Hepatocyte (in vitro differentiated cells): ENCODE measurements around the gene SUGCT. TPM values are rescaled to one million over a fixed set of nuclear protein-coding genes. Genes with fewer than 3 reads are reported as not detected.

Experiments
- DNase-seq: peaks from one replicate; pipeline ENCODE4 v3.0.0-alpha.2; 2016; ENCODE audit warnings: low spot score
- H2AFZ ChIP-seq: fragments of 200-600 bp; sonication (generic); 2 replicates; pipeline ENCODE4 v1.6.0; 2016; ENCODE audit warnings: antibody characterized with exemption, mild to moderate bottlenecking
- H3K27ac ChIP-seq: fragments of 200-600 bp; sonication (generic); 2 replicates; pipeline ENCODE4 v1.5.1; 2016; ENCODE audit warnings: mild to moderate bottlenecking
- H3K27me3 ChIP-seq: fragments of 200-600 bp; sonication (generic); 2 replicates; pipeline ENCODE4 v1.6.1; 2016
- H3K36me3 ChIP-seq: fragments of 200-600 bp; sonication (generic); replicated peaks from 2 replicates; pipeline ENCODE4 v1.5.1; 2016; ENCODE audit warnings: low read depth; ENCODE audit not compliant: insufficient read depth
- H3K4me1 ChIP-seq: fragments of 200-600 bp; sonication (generic); 2 replicates; pipeline ENCODE4 v1.5.1; 2016; ENCODE audit warnings: mild to moderate bottlenecking, moderate library complexity; ENCODE audit not compliant: insufficient read depth
- H3K4me2 ChIP-seq: fragments of 200-600 bp; sonication (generic); 2 replicates; pipeline ENCODE4 v1.6.0; 2016
- H3K4me3 ChIP-seq: fragments of 200-600 bp; sonication (generic); 2 replicates; pipeline ENCODE4 v1.5.1; 2016; ENCODE audit warnings: mild to moderate bottlenecking
- H3K79me2 ChIP-seq: fragments of 200-600 bp; sonication (generic); 2 replicates; pipeline ENCODE4 v1.6.0; 2017; ENCODE audit warnings: mild to moderate bottlenecking
- H3K9me2 ChIP-seq: fragments of 200-600 bp; sonication (generic); replicated peaks from 2 replicates; pipeline ENCODE4 v1.6.0; 2017; ENCODE audit warnings: mild to moderate bottlenecking; ENCODE audit not compliant: insufficient read depth
- H3K9me3 ChIP-seq: fragments of 200-600 bp; sonication (generic); 2 replicates; pipeline ENCODE4 v1.5.1; 2016; ENCODE audit warnings: low read depth, mild to moderate bottlenecking
- H4K20me1 ChIP-seq: fragments of 200-600 bp; sonication (generic); 2 replicates; pipeline ENCODE4 v1.6.0; 2016; ENCODE audit warnings: mild to moderate bottlenecking; ENCODE audit not compliant: insufficient read depth, poor library complexity, severe bottlenecking
- EZH2 ChIP-seq: fragments of 200-600 bp; sonication (generic); IDR thresholded peaks from 2 replicates; pipeline ENCODE4 v1.6.1; 2016; ENCODE audit warnings: antibody characterized with exemption, mild to moderate bottlenecking, borderline replicate concordance
- EZH2phosphoT487 ChIP-seq: fragments of 200-600 bp; sonication (generic); IDR thresholded peaks from one replicate; pipeline ENCODE4 v1.6.1; 2018; ENCODE audit warnings: antibody characterized with exemption, mild to moderate bottlenecking, low read depth, moderate library complexity; ENCODE audit not compliant: unreplicated experiment, severe bottlenecking
- WGBS: methylation state at CpG from one replicate; pipeline ENCODE4 v1.1.6; 2016; ENCODE audit warnings: low lambda C conversion rate; ENCODE audit errors: missing lambda C conversion rate; 5-methylcytosine and 5-hydroxymethylcytosine counted together
- polyA plus RNA-seq: library from polyadenylated mRNA; unstranded; fragments of >200 nt; fragmentation: Nextera tagmentation; extraction: Ambion mirVana; gene quantifications from 2 replicates; pipeline ENCODE4 v1.2.1, GENCODE V29; 2016
- total RNA-seq: library from RNA; depleted of rRNA; stranded (reverse); fragments of >200 nt; gene quantifications from 2 replicates; pipeline ENCODE4 v1.2.3, GENCODE V29; 2014
- TF ChIP-seq, protein P1 (sequence below): fragments of 200-600 bp; sonication (generic); IDR thresholded peaks from 2 replicates; pipeline ENCODE4 v1.5.1; 2016; ENCODE audit warnings: antibody characterized with exemption, mild to moderate bottlenecking; ENCODE audit not compliant: poor library complexity

Gene SUGCT
- total and polyA plus RNA-seq, 2 experiments from 2014 or later = 5.1 to 12.0 TPM

DNA sequence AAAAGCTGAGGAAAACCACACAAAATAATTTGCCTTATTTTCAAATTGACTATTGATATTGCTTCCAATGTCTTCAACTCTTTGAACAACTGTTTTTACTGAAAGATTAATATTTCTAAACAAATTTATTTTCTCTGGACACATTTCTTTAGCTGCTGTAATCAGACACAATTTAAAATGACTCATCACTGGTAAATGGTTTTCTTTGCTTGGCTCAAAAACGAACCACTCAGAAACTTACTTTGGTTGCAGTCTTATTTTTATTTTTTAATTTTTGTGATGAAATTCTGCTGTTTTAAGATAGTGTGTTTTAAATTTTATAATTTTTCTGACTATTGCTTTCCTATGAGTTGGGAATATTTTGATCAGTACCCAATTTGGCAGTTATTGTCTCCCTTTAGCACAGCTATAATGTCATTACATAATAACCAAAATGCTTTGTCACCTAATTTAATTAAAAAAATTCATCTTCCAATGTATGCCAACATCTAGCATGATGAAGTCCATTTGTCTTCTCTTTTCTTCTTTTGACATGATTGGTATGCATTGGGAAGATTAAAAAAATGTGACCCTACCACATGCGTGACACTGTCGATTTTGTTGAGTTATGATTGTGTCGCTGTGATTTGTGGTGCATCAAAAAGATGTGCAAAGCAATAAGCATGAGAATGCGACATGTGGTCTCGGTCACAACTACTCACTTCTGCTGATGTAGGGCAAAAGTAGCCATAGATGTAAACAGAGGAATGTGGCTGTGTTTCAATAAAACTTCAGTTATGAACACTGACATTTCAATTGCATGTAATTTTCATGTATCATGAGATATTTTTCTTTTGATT lies 222.3 kb downstream of the SUGCT start:
- no peaks in the 10 kb centered on the region for H4K20me1 ChIP-seq
- no peaks in the 10 kb centered on the region for H3K4me1 ChIP-seq
- H3K9me2 ChIP-seq = no peaks in the 10 kb centered on the region
- no peaks in the 10 kb centered on the region for H3K9me3 ChIP-seq
- no peak overlapping the region for H2AFZ ChIP-seq
- DNase-seq = no peak
- H3K36me3 ChIP-seq = no peaks in the 10 kb centered on the region
- no peaks in the 10 kb centered on the region for H3K27me3 ChIP-seq
- no peaks in the 10 kb centered on the region for H3K79me2 ChIP-seq
- no peak overlapping the region for H3K4me3 ChIP-seq
- no peak for TF ChIP-seq EZH2phosphoT487
- TF ChIP-seq, protein P1, sequence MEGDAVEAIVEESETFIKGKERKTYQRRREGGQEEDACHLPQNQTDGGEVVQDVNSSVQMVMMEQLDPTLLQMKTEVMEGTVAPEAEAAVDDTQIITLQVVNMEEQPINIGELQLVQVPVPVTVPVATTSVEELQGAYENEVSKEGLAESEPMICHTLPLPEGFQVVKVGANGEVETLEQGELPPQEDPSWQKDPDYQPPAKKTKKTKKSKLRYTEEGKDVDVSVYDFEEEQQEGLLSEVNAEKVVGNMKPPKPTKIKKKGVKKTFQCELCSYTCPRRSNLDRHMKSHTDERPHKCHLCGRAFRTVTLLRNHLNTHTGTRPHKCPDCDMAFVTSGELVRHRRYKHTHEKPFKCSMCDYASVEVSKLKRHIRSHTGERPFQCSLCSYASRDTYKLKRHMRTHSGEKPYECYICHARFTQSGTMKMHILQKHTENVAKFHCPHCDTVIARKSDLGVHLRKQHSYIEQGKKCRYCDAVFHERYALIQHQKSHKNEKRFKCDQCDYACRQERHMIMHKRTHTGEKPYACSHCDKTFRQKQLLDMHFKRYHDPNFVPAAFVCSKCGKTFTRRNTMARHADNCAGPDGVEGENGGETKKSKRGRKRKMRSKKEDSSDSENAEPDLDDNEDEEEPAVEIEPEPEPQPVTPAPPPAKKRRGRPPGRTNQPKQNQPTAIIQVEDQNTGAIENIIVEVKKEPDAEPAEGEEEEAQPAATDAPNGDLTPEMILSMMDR = no peak
- no peak for TF ChIP-seq EZH2
- no peak overlapping the region for H3K27ac ChIP-seq
- 91% methylated on average over 6 of the region's 6 CpGs for WGBS
- H3K4me2 ChIP-seq = no peak overlapping the region

GRCh38 chr7:40369641-40370277 lies 235.0 kb downstream of the SUGCT start:
- Histone ChIP-seq H2AFZ (no peak overlapping the region), H3K9me3 (no peaks in the 10 kb centered on the region), H3K4me1 (no peaks in the 10 kb centered on the region), H3K9me2 (no peaks in the 10 kb centered on the region), H4K20me1 (no peaks in the 10 kb centered on the region), H3K4me2 (no peak overlapping the region), H3K27me3 (no peaks in the 10 kb centered on the region), H3K27ac (no peak overlapping the region), H3K36me3 (no peaks in the 10 kb centered on the region), H3K4me3 (no peak overlapping the region), H3K79me2 (no peaks in the 10 kb centered on the region)
- no peak for DNase-seq
- WGBS = 88% methylated on average over 5 of the region's 5 CpGs
- TF ChIP-seq EZH2phosphoT487 (no peak), EZH2 (no peak)
- TF ChIP-seq, protein P1 = no peak

DNA sequence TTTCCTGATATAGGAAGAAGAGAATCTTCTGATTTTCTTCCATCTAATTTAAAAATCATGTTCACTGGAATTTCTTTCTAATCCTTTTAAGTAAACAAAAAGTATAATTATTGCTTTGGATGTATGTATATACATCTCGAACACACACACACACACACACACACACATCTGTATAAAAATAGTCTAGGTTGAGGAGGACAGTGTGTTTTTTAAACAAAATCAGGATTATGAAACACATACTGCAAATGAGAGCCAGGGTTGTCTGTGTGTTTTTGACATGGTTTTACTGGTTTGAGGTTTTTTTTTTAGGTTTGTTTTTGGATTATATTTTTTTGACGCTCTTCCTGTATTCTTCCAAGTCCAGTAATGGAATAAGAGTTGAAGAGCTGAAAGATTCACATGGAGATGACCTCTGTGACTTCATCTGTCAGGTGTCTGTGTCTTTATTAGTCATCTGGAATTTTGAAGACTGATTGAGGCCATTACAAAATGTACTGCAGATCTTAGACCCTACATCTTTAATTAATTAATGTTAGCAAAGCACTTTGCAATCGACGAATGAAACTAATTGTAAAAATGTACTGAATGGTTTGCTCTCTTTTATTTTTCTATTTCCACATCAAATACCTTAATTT lies 237.1 kb downstream of the SUGCT start:
- 69% methylated on average over 4 of the region's 4 CpGs for WGBS
- H3K9me3 ChIP-seq = no peaks in the 10 kb centered on the region
- TF ChIP-seq EZH2 (no peak), EZH2phosphoT487 (no peak)
- TF ChIP-seq, protein P1 = no peak

More for the DNA sequence above, 237.1 kb downstream of the SUGCT start:
- no peak overlapping the region for H3K27ac ChIP-seq
- no peaks in the 10 kb centered on the region for H3K36me3 ChIP-seq
- H3K4me3 ChIP-seq = no peak overlapping the region
- H4K20me1 ChIP-seq = no peaks in the 10 kb centered on the region
- no peaks in the 10 kb centered on the region for H3K4me1 ChIP-seq
- no peak overlapping the region for H2AFZ ChIP-seq
- H3K4me2 ChIP-seq = no peak overlapping the region
- no peaks in the 10 kb centered on the region for H3K27me3 ChIP-seq
- no peak for DNase-seq
- no peaks in the 10 kb centered on the region for H3K79me2 ChIP-seq
- H3K9me2 ChIP-seq = no peaks in the 10 kb centered on the region
